Measurements from ENCODE around the gene ZBTB7C.

The ZBTB7C gene

DNA sequence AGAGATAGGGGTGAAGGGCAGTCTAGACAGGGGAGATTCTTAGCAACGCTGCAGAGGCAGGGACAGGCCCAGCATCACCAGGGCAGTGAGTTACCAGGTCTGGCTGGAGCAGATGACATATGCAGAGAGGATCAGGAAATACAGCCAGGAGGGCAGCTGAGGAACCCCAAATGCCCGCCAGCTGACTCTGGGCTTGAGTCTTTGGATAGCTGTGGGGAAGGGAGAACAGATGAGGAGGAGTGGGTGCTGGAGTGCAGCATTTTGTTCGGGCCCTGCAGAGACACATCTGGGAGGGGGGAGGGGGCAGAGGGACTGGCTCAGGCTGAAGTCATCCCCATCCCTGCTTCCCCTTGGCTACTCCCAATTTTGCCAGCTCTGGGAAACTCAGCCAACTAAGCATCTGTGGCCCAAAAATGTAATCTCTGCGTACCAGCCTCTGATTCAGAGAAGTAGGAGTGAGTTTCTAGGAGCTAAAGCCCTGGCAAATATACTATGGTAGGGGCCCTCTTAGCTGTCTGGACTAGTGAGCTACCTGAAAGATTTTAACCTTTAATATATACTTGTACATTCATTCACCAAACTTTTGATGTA, 214.5 kb downstream of the ZBTB7C start:
- no peak for DNase-seq (ENCODE audit: low read depth, low spot score)

DNA sequence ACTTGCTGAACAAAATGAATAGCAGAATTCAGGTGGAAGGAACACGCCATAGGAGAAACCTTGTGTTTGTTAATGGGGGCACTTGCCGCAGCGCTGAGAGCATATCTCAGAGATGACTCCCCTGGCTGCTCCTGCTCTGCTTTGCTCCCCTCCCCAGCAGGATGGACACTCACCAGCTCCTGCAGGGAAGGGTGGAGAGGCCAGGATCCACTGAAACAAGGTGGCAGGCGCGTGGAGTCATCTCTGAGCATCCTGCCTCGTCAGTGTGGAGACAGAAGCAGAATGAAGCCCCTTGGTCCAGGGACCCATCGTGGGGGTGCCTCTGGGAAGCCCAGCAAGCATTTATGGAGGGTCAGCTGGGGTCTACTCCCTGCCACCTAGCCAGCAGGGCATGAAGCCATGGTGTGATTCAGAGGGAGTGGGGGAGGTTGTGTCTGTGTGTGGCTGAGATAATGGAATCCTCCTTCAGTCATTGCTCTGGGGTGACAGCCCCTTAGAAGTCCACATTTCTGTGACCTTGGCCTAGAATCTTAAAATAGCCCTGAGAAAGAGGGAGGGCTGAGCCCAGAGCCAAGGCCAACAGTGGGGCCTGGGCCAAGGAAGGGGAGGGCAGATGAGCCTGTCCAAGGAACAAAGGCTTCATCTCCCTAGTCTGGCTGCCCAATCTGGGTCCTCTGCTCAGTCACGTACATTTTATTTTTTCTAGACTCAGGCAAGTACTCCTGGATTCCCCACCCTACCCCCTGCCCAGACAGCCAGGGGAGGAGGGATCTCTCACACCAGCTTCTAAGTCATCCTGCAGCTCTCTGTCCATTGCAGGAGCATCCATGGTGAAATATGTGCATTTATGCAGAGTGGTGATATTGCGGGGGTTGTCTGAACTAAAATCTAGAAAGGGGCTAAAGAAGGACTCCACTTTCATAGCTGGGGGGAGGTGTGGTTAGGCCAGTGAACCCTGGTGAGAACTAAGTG, 215.4 kb downstream of the ZBTB7C start:
- no peak for DNase-seq (ENCODE audit: low read depth, low spot score)

DNA sequence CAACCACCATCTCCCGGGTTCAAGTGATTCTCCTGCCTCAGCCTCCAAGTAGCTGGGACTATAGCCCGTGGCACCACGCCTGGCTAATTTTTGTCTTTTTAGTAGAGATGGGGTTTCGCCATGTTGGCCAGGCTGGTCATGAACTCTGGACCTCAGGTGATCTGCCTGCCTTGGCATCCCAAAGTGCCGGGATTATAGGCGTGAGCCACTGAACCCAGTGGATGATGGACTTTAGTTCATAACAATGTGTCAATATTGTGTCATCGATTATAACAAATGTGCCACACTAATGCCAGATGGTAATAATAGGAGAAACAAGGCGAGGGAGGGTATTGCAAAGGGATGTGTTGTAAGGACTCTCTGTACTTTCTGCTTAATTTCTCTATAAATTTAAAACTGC, 216.6 kb downstream of the ZBTB7C start:
- no peak for DNase-seq (ENCODE audit: low read depth, low spot score)

DNA sequence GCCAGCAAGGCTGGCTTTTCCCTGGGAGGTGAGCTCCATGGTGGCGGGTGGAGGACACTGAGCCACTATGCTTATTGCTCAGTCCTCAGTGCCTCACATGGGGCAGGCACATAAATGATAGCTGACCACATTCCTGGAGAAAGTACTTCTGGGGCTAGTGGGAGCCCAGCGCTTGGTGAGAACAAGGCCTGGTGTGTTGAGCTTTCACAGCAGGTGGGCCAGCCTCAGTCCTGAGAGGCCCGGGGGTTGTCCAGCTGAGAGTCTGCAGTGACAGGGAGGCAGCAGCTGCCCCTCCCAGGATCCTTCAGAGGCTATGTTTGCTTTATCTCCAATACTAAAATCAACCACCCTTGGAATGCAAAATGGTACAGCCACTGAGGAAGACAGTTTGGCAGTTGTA, 217.7 kb downstream of the ZBTB7C start:
- no peak for DNase-seq (ENCODE audit: low read depth, low spot score)

DNA sequence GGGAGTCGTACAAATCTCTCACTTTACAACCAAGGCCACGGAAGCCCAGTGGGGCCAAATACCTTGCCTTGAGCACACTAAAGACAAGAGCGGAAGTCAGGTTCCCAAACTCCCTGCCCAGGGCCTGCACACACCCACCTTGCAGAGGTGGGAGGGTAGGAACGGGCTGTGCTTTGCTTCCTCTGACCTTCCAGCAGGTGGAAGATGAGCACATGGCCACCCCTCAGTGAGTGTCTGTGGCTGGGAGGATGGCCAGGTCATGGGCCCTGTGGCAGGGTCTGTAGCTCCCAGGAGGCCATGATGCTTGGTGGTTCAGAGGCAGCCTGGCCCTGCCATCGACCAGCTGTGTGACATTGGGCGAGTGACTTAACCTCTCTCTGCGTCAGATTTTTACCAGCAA, 218.2 kb downstream of the ZBTB7C start:
- no peak for DNase-seq (ENCODE audit: low read depth, low spot score)

DNA sequence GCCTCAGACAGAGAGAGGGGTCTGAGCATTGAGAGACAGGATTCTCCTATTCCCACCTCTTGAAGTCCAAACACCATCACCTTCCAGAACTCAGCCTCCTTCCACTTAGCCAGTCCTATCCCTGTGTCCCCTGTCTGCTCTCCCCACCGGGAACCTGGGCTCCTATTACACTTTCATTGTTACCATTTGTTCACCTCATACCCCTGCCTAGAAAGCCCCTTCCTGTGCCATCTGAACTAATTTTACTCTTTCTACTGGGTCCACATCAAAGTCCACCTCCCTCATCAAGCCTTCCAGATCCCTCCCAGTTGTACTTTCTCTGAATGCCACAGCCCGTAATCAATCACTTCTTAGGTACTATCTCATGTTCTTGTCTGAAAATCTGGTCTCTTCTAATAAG, 220.6 kb downstream of the ZBTB7C start:
- no peak for DNase-seq (ENCODE audit: low read depth, low spot score)

DNA sequence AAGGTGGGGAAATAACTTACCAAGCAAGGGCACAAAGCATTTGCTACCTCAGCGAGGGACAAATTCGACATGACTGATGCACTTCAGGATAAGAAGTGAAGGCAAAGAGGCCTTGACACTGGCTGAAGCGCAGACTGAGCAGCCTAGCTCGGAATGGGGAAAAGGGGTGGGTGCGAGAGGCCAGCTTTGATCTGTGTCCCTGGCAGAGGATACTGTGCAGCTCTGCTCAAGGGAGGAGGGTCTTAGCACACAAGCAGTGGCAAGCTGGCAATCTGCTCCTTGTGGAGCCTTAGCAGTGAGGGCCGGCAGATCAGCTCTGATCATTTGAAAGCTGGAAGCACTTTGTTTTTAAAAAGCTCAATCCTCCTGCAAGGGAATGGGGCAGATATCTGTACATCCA, 222.3 kb downstream of the ZBTB7C start:
- DNase-seq (ENCODE audit: low read depth, low spot score), result no peak

DNA sequence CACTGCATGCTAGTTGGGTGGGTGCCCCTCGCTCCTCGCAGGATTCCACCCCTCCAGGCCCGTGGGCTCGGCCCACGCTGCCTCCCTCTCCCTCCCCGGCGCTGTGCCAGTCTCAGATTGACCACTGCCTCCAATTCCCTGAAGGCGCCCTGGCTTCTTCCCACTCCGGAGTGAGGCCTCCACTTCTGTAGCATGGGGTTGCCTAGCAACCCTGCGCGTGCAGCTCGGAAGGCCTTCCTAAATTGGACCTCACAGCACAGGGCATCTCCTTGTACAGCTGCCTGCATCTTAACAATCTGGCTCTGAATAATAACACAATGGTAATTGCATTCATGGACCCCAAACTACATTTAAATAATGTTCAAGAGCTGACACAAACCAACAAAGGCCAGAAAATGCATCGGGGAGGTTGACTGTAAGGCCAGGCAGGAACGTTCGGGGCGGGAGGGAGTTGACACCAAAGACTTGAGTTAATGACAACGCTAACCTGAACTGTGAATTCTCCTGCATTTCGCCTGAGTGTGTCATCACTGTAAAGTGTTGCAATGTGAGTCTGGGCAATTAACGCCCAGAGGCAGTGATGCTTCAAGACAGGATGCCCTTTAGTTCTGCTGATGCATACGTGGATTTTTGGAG, 222.9 kb downstream of the ZBTB7C start:
- DNase-seq (ENCODE audit: low read depth, low spot score), result no peak

DNA sequence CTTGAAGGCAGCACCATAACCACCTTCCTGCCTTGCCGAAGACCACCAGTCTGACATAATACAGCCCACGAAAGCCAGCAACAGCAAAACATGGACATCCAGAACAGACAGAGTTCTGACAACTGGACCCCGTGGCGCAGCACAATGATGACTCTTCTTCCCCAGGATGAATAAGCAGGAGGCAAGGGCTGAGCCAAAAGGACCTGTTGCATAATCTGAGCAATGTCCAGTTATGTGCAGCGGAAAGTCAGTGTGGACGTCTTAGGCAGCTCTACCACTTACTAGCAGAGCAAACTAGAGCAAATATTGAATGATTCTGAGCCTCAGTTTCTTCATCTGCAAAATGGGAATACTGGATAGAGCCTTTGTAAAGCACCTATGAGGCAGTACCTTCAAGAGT, 225.1 kb downstream of the ZBTB7C start:
- DNase-seq (ENCODE audit: low read depth, low spot score), result no peak

DNA sequence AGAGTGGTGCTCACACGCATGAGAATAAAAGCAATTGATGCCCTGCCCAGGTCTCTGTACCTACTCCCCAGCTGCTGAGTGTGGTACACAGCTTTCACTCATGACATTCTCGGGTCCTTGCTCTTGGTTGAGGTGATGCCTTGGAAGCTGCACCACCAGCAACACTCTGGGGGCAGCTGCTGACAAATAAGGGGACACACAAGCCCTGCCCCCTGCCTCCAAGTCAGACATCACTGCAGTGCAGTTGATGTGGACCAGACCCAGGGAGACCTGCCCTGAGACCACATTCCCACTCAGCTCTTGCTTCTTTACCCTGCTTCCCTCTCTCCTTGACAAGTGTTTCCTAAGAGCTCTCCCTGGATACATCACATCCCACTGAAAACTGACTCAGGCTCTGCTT, 225.6 kb downstream of the ZBTB7C start:
- no peak for DNase-seq (ENCODE audit: low read depth, low spot score)

DNA sequence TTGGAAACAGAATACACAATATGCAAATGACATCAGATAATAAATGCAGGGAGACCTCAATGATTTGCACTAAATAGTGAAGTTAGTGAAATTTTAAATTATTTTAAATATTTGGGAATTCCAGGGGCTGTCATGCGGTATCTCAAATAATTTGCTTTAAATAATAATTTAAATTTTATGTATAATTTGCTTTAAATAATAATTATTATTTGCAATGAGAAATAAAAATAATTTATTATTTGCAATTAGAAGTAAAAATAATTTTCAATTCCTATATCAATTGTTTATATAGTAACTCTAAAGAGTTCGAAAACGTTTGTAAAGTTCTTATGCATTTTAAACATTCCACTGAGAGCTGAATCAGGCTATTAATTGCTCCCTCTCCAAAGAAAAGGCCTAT, 226.4 kb downstream of the ZBTB7C start:
- DNase-seq (ENCODE audit: low read depth, low spot score), result no peak

DNA sequence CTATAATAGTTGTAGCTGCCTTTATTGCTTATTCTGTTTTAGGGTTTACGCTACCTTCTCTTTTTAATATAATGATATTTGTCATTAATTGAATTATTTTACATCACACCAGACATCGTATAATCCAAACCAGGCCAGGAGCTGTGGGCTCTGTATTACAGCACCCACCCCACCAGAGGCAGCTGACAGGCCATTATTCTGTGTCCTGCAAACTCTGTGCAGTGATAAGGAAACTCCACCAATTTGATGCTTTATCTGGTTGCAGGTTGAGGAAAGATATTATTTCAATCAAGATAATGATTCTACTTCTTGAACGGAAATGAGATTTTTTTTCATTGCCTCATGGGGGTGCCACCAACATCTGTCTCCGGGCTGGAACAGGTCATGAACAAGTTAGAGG, 227.3 kb downstream of the ZBTB7C start:
- no peak for DNase-seq (ENCODE audit: low read depth, low spot score)

DNA sequence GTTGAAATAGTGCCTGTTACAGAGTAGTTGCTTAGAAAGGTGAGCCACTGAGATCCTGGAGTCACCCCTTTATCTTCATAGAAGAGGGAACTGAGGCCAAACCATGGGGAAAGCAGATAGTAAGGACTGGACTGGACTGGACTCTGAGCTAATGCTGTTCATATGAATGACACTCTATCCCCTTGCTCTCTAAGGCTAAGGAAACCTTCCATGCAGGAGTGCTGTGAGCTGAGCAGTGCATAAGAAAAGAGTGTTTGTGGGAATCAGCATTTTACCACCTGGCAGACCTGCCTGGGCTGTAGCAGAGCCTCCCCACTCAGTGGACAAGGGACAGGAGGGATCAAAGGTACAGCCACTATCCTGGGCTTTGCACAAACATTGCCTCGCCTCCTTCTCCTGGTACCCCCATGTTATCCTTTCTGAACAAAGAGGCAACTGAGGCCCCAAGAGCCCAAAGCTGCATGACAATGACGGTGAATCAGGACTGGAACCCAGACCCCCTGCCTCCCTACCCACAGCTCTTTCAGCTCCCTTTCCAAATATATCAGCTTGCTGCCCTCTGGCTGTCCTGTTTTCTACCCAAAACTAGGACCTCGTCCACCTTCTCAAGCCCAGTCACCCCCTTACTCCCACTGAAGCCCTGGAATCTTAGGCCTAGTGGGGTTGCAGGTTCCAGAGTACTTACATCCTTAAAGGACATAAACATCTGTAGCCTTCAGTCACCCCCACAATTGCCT, 227.9 kb downstream of the ZBTB7C start:
- DNase-seq (ENCODE audit: low read depth, low spot score), result no peak

DNA sequence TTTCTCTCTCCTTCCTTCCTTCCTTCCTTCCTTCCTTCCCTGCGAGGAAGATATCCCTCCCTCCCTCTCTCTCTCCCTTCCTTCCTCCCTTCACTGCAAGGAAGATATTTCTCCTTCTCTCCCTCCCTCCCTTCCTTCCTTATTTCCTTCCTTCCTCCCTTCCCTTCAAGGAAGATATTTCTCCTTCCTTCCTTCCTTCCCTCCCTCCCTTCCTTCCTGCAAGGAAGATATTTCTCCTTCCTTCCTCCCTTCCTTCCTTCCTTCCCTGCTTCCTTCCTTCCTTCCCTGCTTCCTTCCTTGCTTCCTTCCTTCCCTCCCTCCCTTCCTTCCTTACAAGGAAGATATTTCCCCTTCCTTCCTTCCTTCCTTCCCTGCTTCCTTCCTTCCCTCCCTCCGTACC, 229.5 kb downstream of the ZBTB7C start:
- no peak for DNase-seq (ENCODE audit: low read depth, low spot score)

DNA sequence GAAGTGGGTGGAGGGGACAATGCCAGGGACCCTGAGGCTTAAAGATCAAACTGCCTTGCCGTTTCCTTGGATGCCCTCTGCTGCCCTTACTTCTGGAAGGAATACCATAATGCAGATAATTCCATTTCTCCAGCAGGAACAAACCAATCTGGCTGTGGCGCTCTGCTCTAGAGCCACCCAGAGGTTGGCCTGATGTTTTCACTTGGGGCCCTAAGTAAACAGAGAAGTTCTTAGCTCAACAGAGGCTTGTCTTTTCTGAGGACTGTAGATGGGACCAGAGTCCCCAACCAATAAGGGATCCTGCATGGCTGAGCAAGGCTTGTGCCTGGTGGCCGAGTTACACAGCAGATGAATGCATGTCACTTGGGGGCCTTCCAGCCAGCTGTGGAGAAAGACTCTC, 230.2 kb downstream of the ZBTB7C start:
- no peak for DNase-seq (ENCODE audit: low read depth, low spot score)

DNA sequence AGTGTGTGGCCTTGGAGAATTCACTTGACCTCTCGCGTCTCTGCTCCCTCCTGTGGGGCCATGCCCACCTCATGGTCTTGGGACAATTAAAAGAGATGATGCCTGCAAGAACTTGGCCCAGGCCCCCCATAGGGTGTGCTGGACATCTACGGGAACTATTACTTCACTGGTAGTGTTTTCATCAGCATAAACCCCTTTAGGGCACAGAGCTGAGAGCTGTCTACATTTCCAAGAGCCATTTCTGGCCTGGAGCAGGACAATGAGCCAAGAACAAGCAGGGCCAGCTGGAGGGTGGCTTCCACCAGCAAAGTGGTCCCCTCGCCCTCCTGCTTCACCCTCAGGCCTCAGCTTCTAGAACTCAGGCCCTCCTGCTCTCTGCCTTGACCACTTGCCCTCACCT, 232.3 kb downstream of the ZBTB7C start:
- no peak for DNase-seq (ENCODE audit: low read depth, low spot score)

DNA sequence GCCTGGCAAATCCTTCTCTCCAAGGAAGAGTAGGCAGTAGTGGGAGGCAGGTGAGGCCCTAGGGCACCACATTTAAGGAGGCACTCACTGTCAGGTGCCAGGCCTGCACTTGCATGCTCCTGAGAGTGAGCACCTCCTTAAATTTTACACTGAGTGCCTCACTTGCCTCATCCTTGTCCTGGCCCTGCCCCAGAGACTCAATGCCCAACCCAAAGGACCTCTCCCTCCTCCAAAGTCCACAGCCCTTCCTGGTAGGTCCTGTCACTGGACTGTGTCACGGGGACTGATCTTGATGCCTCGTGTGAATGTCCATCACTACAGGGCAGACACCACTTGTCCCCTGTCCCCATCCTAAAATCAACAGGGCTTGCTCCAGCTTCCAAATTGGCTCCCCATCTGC, 235.6 kb downstream of the ZBTB7C start:
- DNase-seq (ENCODE audit: low read depth, low spot score), result no peak

DNA sequence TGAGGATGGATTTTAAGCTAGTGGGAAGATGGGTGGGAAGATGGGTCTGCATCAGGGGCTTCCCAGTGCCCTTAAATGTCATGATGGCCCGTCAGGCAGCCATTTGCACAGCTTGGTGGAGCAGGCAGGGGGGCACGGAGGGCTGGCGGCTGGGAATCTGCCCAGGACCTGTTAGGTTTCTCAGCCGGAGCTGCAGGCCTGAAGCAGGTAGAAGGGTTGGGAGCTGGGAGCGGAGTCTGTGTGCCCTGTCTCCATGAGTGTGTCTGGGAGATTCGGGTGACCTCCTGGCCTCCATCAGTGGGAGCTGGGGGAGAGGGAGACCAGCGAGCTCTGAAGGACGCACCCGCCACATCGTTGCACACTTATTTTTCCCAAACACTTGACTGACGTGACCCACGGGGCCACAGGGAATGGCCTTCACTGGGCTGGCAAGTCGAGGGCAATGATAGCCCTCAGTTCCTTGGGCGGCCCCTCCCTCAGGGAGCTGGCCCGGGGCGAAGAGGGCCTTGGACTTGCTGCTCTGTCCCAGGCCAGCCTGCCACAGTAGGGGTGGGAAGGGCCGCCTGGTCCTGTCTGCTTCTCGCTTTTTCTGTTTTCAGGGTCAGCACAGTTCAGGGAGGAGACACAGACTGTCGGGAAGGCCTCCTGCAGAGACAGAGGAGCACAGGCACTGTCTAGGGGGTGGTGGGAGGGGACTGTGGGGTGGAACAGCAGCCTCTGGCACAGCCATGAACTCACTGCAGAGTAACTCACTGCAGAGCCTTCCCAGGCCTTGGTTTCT, 236.8 kb downstream of the ZBTB7C start:
- no peak for DNase-seq (ENCODE audit: low read depth, low spot score)

DNA sequence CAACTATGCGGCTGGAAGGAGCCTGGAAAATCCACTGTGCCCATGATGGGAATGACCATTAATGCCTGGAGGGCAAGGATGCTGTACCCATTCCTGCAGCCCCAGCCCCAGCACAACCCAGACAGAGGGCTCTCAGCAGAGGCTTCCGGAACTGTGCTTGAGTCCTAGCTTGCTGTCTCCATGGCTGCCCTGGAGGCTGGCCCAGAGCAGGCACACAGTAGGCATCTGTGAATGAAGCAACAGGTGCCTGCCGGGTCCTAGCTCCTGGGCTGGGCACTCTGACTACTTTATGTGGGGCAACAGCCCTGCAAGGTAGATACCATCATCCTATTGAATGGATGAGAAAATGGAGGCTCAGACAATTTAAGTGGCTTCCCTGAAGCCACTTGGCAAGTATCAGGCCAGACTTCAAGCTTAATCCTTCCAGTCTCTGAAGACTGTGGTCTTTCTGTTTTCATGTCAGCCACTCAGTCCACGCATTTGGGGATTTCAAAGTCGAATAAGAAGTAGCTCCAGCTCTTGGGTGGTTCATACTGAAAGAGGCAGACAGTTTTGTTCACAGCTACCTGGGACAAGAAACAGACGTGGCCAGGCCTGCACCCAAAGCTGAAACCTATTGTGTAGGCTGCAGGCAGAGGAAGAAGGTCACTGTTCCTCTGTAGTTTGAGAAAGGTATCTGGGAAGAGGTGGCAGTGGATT, 237.5 kb downstream of the ZBTB7C start:
- DNase-seq (ENCODE audit: low read depth, low spot score), result no peak

DNA sequence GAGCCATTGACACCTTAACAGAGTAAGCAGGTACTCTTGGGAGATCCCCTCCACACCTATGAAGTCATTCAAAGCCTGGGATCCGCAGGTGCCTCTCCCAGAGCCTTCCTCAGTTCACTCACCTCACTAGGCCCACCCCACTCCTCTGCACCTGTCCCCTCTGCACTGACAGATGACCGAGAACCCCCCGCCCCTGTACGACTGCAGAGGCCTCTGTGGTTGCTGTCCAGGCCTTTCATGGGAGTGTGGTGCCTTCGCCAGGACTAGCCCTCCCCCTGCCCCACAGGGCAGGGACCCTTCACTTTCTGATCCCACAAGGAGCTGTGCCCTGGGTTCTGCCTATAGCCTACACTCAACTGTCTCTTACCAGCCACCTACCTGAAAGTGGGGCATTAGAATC, 238.5 kb downstream of the ZBTB7C start:
- no peak for DNase-seq (ENCODE audit: low read depth, low spot score)

DNA sequence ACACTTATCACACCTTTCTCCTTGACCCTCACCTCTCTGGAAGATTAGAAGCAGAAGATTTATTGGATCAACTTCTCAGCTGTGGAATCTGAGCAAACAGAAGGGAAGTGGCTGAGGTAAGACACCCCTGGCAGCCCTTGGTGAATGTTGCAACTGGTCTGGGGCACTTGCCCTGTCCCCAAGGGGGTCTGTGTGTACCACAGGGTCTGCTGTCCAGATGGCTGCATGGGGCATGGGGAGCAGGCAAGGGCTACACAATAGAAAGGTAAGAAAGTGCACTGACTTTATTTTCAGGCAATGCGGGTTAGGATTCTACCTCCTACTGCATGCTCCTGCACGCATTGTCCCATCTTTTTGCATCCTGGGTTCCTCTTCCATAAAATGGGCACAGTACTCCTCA, 240.3 kb downstream of the ZBTB7C start:
- no peak for DNase-seq (ENCODE audit: low read depth, low spot score)

Measured in activated naive CD8-positive, alpha-beta T cell treated with anti-CD3 and anti-CD28 coated beads, Interleukin-2, amount 50 U/mL, for 16 hours (primary cell).